ENCODE results near the gene USH2A. TPM values are rescaled to one million over a fixed set of nuclear protein-coding genes. Genes with fewer than 3 reads are reported as not detected.

USH2A gene
- total RNA-seq, 2 donors from 2014 or later = 0.62 to 3.1 TPM

GRCh38 chr1:216184126-216184680 is 239.0 kb downstream of the USH2A start:
- H3K27ac Mint-ChIP-seq = no peak overlapping the region
- H3K36me3 Mint-ChIP-seq (ENCODE audit: low read depth) = no peaks in the 10 kb centered on the region
- no peaks in the 10 kb centered on the region for H3K27me3 ChIP-seq (ENCODE audit: control insufficient read depth, insufficient read depth, low read length, poor library complexity, severe bottlenecking)
- no peaks in the 10 kb centered on the region for H3K27me3 Mint-ChIP-seq (ENCODE audit: insufficient read depth)
- TF ChIP-seq CTCF (conservative IDR thresholded peaks at IDR 0.05) = no peak
- H3K4me1 ChIP-seq (ENCODE audit: control insufficient read depth, insufficient read depth, low read length) = no peaks in the 10 kb centered on the region
- H3K27ac ChIP-seq (ENCODE audit: low read depth, low read length) = no peak overlapping the region
- H3K4me3 ChIP-seq (ENCODE audit: low read length) = no peak overlapping the region
- peaks cover 28% of the 10 kb centered on the region for H3K4me1 Mint-ChIP-seq
- H3K9me3 ChIP-seq (ENCODE audit: control insufficient read depth, low read length) = no peaks in the 10 kb centered on the region
- H3K4me3 Mint-ChIP-seq = no peak overlapping the region
- H3K9me3 Mint-ChIP-seq = no peaks in the 10 kb centered on the region
- WGBS, 2 experiments (ENCODE audit: insufficient coverage in 1 of 2, insufficient read length in 1 of 2) = 75 to 85% methylated on average over 2 of the region's 2 CpGs
- H3K9ac ChIP-seq (ENCODE audit: extremely low read depth, low read length, poor library complexity, severe bottlenecking) = no peak overlapping the region
- no peak for DNase-seq
- no peaks in the 10 kb centered on the region for H3K36me3 ChIP-seq (ENCODE audit: control insufficient read depth, insufficient read depth, low read length)

- no peak for TF ChIP-seq CTCF (conservative IDR thresholded peaks at IDR 0.05)
- H3K9me3 ChIP-seq (ENCODE audit: control insufficient read depth, low read length) = no peaks in the 10 kb centered on the region
- Mint-ChIP-seq H3K27me3 (ENCODE audit: insufficient read depth) (no peaks in the 10 kb centered on the region), H3K9me3 (no peaks in the 10 kb centered on the region), H3K27ac (peak overlapping the region; percentile 69), H3K4me1 (peaks cover 28% of the 10 kb centered on the region), H3K36me3 (ENCODE audit: low read depth) (no peaks in the 10 kb centered on the region), H3K4me3 (no peak overlapping the region)
- H3K36me3 ChIP-seq (ENCODE audit: control insufficient read depth, insufficient read depth, low read length) = no peaks in the 10 kb centered on the region
- H3K4me1 ChIP-seq (ENCODE audit: control insufficient read depth, insufficient read depth, low read length) = no peaks in the 10 kb centered on the region
- 73 to 83% methylated on average over 1 to 6 of the region's 6 CpGs for WGBS, 2 experiments (ENCODE audit: insufficient coverage in 1 of 2, insufficient read length in 1 of 2)
- H3K9ac ChIP-seq (ENCODE audit: extremely low read depth, low read length, poor library complexity, severe bottlenecking) = peak overlapping the region; percentile 7
- H3K4me3 ChIP-seq (ENCODE audit: low read length) = peak overlapping the region; percentile 13
- no peak overlapping the region for H3K27ac ChIP-seq (ENCODE audit: low read depth, low read length)
- DNase-seq = no peak
- no peaks in the 10 kb centered on the region for H3K27me3 ChIP-seq (ENCODE audit: control insufficient read depth, insufficient read depth, low read length, poor library complexity, severe bottlenecking)
Observed at GRCh38 chr1:216183454-216183853, 239.8 kb downstream of the USH2A start.

GRCh38 chr1:216183007-216183406 is 240.2 kb downstream of the USH2A start:
- H3K27ac Mint-ChIP-seq = peak overlapping the region; percentile 69
- Histone ChIP-seq H3K9me3 (ENCODE audit: control insufficient read depth, low read length) (no peaks in the 10 kb centered on the region), H3K27ac (ENCODE audit: low read depth, low read length) (no peak overlapping the region), H3K27me3 (ENCODE audit: control insufficient read depth, insufficient read depth, low read length, poor library complexity, severe bottlenecking) (no peaks in the 10 kb centered on the region), H3K4me3 (ENCODE audit: low read length) (peak overlapping the region; percentile 13), H3K36me3 (ENCODE audit: control insufficient read depth, insufficient read depth, low read length) (no peaks in the 10 kb centered on the region), H3K9ac (ENCODE audit: extremely low read depth, low read length, poor library complexity, severe bottlenecking) (peak overlapping the region; percentile 7), H3K4me1 (ENCODE audit: control insufficient read depth, insufficient read depth, low read length) (no peaks in the 10 kb centered on the region)
- H3K4me3 Mint-ChIP-seq = no peak overlapping the region
- peak; percentile 79 for DNase-seq
- peaks cover 28% of the 10 kb centered on the region for H3K4me1 Mint-ChIP-seq
- no peak for TF ChIP-seq CTCF (conservative IDR thresholded peaks at IDR 0.05)
- H3K27me3 Mint-ChIP-seq (ENCODE audit: insufficient read depth) = no peaks in the 10 kb centered on the region
- H3K36me3 Mint-ChIP-seq (ENCODE audit: low read depth) = no peaks in the 10 kb centered on the region
- WGBS, 2 experiments (ENCODE audit: insufficient coverage in 1 of 2, insufficient read length in 1 of 2) = 16 to 19% methylated on average over 3 to 4 of the region's 4 CpGs
- H3K9me3 Mint-ChIP-seq = no peaks in the 10 kb centered on the region

Data from endodermal cell (in vitro differentiated cells).